Activated CD4-positive, alpha-beta T cell treated with anti-CD3 and anti-CD28 coated beads for 36 hours (primary cell): Measurements from ENCODE around the gene GNG12. TPM values are rescaled to one million over a fixed set of nuclear protein-coding genes. Genes with fewer than 3 reads are reported as not detected.

ENCODE experiments used
- ATAC-seq: fragments of 200-7000 bp; cut with Tn5 transposase; one replicate; pipeline ENCODE4 v1.10.0; 2021; ENCODE audit warnings: mild to moderate bottlenecking, moderate library complexity
- CTCF ChIA-PET: fragments of 350-600 bp; sonication (Branson Sonifier 250); formaldehyde crosslinking; loops from one replicate; lab custom pipeline; 2021; ENCODE audit warnings: antibody characterized with exemption; lab: Charles Lee
- POLR2A ChIA-PET: fragments of 350-600 bp; sonication (Branson Sonifier 250); formaldehyde crosslinking; loops from one replicate; lab custom pipeline; 2021; ENCODE audit warnings: antibody characterized with exemption, inconsistent platforms; lab: Charles Lee
- DNase-seq: peaks from one replicate; pipeline ENCODE4 v3.0.0-alpha.2; 2020
- H3K27ac Mint-ChIP-seq: one replicate; pipeline ENCODE4 v1.8.0; 2021; ENCODE audit warnings: mixed read lengths
- H3K27me3 Mint-ChIP-seq: one replicate; pipeline ENCODE4 v1.8.0; 2021; ENCODE audit warnings: mixed read lengths
- H3K36me3 Mint-ChIP-seq: one replicate; pipeline ENCODE4 v1.8.0; 2021; ENCODE audit warnings: low read depth, mixed read lengths
- H3K4me1 Mint-ChIP-seq: one replicate; pipeline ENCODE4 v1.8.0; 2021; ENCODE audit warnings: mixed read lengths
- H3K4me3 Mint-ChIP-seq: one replicate; pipeline ENCODE4 v1.8.0; 2021; ENCODE audit warnings: mild to moderate bottlenecking, moderate library complexity, mixed read lengths
- H3K9me3 Mint-ChIP-seq: one replicate; pipeline ENCODE4 v1.8.0; 2021; ENCODE audit warnings: low read depth, mixed read lengths
- intact Hi-C, 2 experiments: fragments of 100-400 bp; cut with DNase I in 1 of 2; cut with micrococcal nuclease in 1 of 2; formaldehyde crosslinking; loops; one replicate each; pipeline versions ENCODE4 v1.14.2 to v1.15.1; 2022 to 2024; cut with DNase I, micrococcal nuclease
- total RNA-seq, 2 experiments: library from RNA; stranded (reverse); gene quantifications; one replicate each; pipeline ENCODE4 v1.2.3, GENCODE V29; 2021

Gene GNG12
- total RNA-seq, 2 experiments from 2014 or later, result 0.07 to 0.11 TPM

DNA sequence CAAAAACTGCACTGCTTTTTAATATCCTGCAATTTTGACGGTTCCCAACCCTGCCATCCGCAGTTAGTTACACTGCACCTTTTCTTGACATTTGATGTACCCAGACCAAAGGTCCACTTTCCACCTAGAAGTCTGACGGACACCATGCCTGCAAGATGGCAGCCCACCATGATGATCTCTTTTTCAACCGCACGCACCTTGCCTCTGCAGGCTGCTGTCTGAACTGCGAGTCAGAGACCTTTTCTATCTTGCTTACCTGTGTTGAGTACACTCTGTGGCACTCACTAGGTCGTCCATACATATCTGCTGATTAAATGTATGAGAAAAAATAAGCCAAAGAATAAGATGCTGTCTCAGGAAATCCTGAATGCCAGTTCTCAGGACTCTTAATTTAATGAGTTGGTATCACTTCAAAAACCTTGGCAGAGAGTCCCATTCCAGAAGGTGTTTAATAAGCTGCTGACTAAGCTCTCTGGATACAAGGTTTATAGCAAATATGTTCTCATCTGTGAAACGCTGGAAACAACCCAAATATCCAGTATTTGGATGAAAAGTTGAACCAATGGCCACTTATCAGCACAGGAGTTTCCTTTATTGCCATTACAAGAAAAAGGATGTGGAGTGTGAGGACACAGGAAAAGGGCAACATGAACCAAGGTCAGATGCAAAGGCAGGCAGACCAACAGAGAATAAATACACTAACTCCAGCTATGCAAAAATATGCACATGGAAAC is 37.9 kb downstream of the GNG12 start:
- H3K27ac Mint-ChIP-seq, result no peak overlapping the region
- no peaks in the 10 kb centered on the region for H3K4me1 Mint-ChIP-seq
- intact Hi-C loops, result no loop called here
- ATAC-seq (no peak), DNase-seq (no peak)
- no peaks in the 10 kb centered on the region for H3K9me3 Mint-ChIP-seq
- H3K4me3 Mint-ChIP-seq, result no peak overlapping the region
- ChIA-PET POLR2A (no interaction called here), CTCF (no interaction called here)
- H3K36me3 Mint-ChIP-seq, result no peaks in the 10 kb centered on the region
- peaks cover 10% of the 10 kb centered on the region for H3K27me3 Mint-ChIP-seq

DNA sequence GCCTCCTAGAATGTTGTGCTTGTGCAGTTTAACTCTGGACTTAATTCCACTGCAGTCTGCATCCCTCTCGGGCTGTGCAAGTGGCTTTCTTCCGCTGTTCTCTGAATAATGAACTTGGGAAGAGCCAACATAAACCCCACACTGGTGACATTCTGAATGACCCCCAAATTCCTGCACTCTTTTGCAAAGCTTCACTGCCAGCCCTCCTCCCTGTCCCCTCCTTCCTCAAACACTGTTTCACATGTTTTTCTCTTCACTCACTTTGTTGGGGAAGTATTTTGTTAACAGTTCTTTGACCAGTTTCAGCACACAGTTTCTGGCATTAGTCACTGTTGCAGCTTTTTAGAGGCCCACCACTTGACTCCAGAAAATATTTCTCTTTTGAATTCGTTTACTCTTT is 39.7 kb downstream of the GNG12 start:
- H3K9me3 Mint-ChIP-seq, result no peaks in the 10 kb centered on the region
- intact Hi-C loops, result no loop called here
- no peaks in the 10 kb centered on the region for H3K36me3 Mint-ChIP-seq
- ChIA-PET POLR2A (no interaction called here), CTCF (interaction anchor here (0.6 to 0.9 kb wide), 5 partner anchors 26 to 477 kb away, joined by 3 to 6 read pairs (median 3); no protein-coding TSS in a partner anchor)
- no peak overlapping the region for H3K27ac Mint-ChIP-seq
- ATAC-seq, result no peak
- peaks cover 6% of the 10 kb centered on the region for H3K27me3 Mint-ChIP-seq
- no peak for DNase-seq
- H3K4me1 Mint-ChIP-seq, result no peaks in the 10 kb centered on the region
- no peak overlapping the region for H3K4me3 Mint-ChIP-seq

DNA sequence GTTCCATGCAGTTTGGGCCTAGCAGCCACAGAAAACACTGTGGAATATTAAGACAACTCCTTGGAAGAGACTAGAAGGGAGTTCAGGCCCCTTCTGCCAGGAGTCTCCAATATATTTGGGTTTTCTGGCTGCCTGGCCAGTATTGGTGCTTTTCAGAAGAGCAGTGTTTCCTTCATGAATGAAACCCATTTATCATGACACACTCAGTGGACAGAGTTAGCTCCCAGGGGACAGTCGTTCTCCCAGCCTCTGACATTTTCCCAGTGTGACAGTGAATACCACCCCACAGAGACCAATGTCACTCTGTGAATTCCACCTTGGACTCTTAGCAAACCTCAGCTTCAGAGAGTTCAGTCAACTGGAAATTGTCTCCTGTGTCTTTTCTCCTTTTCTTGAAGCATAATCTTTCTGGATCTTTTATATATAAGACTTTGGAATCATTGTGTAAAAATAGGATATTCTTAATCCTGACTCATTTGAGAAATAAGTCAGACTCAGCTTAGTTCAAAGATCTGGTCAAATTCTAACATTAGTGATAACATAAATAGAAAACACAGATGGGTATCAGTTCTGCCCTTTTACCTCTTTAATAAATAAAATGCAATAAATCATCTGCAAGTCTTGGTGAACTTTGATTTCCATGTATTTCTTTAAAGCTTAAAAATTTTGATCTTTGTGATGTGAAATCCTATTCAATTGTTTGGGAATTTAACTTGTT is 40.4 kb downstream of the GNG12 start:
- intact Hi-C loops, result no loop called here
- H3K4me3 Mint-ChIP-seq, result no peak overlapping the region
- DNase-seq (no peak), ATAC-seq (no peak)
- no peak overlapping the region for H3K27ac Mint-ChIP-seq
- no peaks in the 10 kb centered on the region for H3K9me3 Mint-ChIP-seq
- ChIA-PET CTCF (interaction anchor here (0.7 to 0.9 kb wide), 4 partner anchors 25 to 252 kb away, joined by 3 to 6 read pairs (median 4); no protein-coding TSS in a partner anchor), POLR2A (no interaction called here)
- peaks cover 6% of the 10 kb centered on the region for H3K27me3 Mint-ChIP-seq
- H3K4me1 Mint-ChIP-seq, result no peaks in the 10 kb centered on the region
- no peaks in the 10 kb centered on the region for H3K36me3 Mint-ChIP-seq

DNA sequence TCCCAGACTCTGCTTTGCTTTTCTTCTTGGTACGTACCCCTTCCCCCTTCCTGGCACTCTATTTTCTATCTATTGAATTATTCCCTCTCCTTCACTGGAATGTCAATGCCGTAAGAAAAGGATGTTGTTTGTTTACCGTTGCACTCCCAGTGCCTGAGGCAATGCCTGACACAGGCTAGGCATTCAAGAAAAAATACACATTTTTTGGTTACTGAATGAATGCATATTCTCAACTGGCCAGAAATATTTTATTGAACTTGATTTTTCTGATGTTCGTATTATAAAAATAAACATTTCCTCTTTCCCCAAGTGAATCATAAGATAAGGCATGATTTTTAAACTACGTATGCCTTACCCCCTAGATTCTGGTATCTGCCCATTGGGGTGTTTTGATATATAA is 41.2 kb downstream of the GNG12 start:
- Mint-ChIP-seq H3K27me3 (peaks cover 6% of the 10 kb centered on the region), H3K36me3 (no peaks in the 10 kb centered on the region), H3K27ac (no peak overlapping the region), H3K4me3 (no peak overlapping the region), H3K9me3 (no peaks in the 10 kb centered on the region), H3K4me1 (no peaks in the 10 kb centered on the region)
- intact Hi-C loops, result no loop called here
- no peak for ATAC-seq
- DNase-seq, result no peak
- CTCF ChIA-PET, result no interaction called here
- POLR2A ChIA-PET, result no interaction called here

DNA sequence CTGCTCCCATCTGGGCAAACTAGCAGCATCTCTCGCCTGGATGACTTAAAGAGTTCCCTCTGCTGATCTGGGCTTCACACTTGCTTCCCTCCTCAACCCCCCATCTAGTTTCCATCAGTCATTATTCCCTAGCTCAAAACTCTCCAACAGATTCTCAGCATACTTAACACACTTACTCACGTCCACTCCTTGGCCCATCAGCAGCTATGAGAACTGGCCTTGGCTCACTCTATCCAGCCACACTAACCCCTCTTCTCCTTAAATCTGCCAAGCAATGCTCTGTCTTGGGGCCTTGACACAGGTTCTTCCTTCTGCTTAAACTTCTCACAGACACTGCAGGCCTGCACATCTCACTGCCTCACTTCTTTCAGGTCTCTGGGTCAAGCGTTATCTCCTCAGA is 41.6 kb downstream of the GNG12 start:
- DNase-seq (no peak), ATAC-seq (no peak)
- intact Hi-C loops, result no loop called here
- CTCF ChIA-PET, result interaction anchor here (0.6 kb wide), 2 partner anchors 32 to 198 kb away, joined by 3 read pairs; no protein-coding TSS in a partner anchor
- no peaks in the 10 kb centered on the region for H3K36me3 Mint-ChIP-seq
- no peak overlapping the region for H3K4me3 Mint-ChIP-seq
- POLR2A ChIA-PET, result no interaction called here
- H3K27ac Mint-ChIP-seq, result no peak overlapping the region
- H3K27me3 Mint-ChIP-seq, result peaks cover 6% of the 10 kb centered on the region
- H3K4me1 Mint-ChIP-seq, result no peaks in the 10 kb centered on the region
- H3K9me3 Mint-ChIP-seq, result no peaks in the 10 kb centered on the region

DNA sequence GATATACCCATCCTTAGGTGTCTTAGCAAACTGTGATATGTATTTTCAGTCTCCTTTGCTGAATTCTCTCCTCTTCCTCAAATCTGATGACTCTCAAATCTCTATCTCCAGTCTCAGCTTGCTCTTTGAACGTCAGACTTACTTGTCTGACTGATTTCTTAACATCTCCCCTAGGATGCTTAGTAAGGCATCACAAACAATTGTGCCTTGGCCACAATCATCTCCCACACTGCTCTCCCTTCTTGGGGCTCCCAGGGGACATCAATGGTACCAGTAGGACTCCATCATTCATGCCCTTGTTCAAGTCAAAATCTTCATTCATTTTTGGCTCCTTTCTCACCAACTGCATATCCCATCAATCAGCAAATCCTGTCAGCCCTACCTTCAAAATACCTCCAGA is 42.0 kb downstream of the GNG12 start:
- no peaks in the 10 kb centered on the region for H3K4me1 Mint-ChIP-seq
- no peak for ATAC-seq
- H3K4me3 Mint-ChIP-seq, result no peak overlapping the region
- POLR2A ChIA-PET, result no interaction called here
- intact Hi-C loops, result no loop called here
- no peaks in the 10 kb centered on the region for H3K9me3 Mint-ChIP-seq
- no peak for DNase-seq
- no peaks in the 10 kb centered on the region for H3K36me3 Mint-ChIP-seq
- CTCF ChIA-PET, result interaction anchor here (0.6 kb wide), 2 partner anchors 32 to 198 kb away, joined by 3 read pairs; no protein-coding TSS in a partner anchor
- no peak overlapping the region for H3K27ac Mint-ChIP-seq
- H3K27me3 Mint-ChIP-seq, result peaks cover 6% of the 10 kb centered on the region

DNA sequence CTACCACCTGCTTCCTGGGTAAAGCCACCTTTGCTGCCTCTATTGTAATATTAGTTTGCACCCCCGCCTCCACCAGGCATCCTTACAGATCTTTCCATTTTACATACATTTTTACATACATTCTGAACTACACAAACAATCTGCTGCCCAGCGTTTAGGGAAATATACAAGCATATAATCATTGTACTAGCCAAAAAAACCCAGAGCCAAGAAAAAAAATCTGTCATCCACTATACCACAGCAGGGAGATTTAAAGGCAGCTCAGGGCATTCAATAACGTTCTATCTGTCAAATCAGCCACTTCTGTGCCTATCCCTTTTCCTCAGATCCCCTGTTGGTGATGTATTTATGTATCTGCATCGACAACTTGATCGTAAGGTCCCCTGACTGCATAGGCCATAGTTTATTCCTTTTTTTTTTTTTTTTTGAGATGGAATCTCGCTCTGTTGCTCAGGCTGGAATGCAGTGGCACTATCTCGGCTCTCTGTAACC is 43.0 kb downstream of the GNG12 start:
- H3K9me3 Mint-ChIP-seq, result no peaks in the 10 kb centered on the region
- ATAC-seq (no peak), DNase-seq (no peak)
- intact Hi-C loops, result no loop called here
- H3K4me1 Mint-ChIP-seq, result no peaks in the 10 kb centered on the region
- ChIA-PET POLR2A (no interaction called here), CTCF (interaction anchor here (0.7 to 1.2 kb wide), 3 partner anchors 12 to 201 kb away, joined by 3 read pairs; no protein-coding TSS in a partner anchor)
- H3K36me3 Mint-ChIP-seq, result no peaks in the 10 kb centered on the region
- H3K4me3 Mint-ChIP-seq, result no peak overlapping the region
- no peak overlapping the region for H3K27ac Mint-ChIP-seq
- peaks cover 6% of the 10 kb centered on the region for H3K27me3 Mint-ChIP-seq

DNA sequence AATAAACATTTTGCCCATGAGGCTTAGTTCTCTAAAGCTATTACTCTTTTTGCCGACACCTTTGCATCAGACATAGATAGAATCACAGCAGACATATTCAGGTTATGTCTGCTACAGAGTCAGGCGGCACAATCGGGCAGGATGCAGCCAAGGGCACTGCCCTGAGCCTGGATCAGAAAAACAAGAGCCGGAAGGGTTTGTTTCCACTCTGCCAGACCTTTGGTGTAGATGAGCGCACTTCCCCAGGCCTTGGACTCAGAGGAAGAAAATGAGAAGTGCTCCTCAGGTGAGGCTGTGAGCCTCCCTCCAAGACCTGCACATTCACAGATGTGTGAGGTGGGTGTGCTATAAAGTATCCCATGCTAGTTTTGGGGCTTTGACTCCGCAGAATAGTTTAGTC is 43.7 kb downstream of the GNG12 start:
- Mint-ChIP-seq H3K4me1 (no peaks in the 10 kb centered on the region), H3K9me3 (no peaks in the 10 kb centered on the region), H3K27me3 (peaks cover 6% of the 10 kb centered on the region), H3K4me3 (no peak overlapping the region), H3K36me3 (no peaks in the 10 kb centered on the region), H3K27ac (no peak overlapping the region)
- DNase-seq (no peak), ATAC-seq (no peak)
- intact Hi-C loops, result no loop called here
- ChIA-PET CTCF (interaction anchor here (0.7 to 1.2 kb wide), 3 partner anchors 13 to 200 kb away, joined by 3 read pairs; no protein-coding TSS in a partner anchor), POLR2A (no interaction called here)

DNA sequence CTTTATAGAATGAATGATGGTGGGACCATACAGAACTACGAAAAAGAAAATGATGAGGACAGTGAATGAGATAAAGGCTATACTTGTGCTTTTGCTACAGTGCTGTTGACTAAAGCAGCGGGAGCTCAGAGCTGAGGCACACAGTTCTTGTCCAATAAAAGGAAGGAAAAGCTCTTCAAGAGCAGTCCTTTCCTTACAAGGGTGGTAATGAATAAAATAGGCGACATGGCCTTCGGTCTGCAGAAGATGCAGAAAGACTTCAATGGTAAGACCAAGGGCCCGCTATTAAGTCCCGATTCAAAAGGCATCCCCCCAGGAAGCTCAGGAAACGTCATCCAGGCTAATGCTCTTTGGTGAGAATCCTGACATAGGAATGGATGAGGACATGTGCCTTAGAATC is 44.4 kb downstream of the GNG12 start:
- H3K4me1 Mint-ChIP-seq, result no peaks in the 10 kb centered on the region
- H3K27ac Mint-ChIP-seq, result no peak overlapping the region
- peaks cover 6% of the 10 kb centered on the region for H3K27me3 Mint-ChIP-seq
- H3K9me3 Mint-ChIP-seq, result no peaks in the 10 kb centered on the region
- DNase-seq (no peak), ATAC-seq (no peak)
- ChIA-PET CTCF (interaction anchor here (1.2 kb wide), 1 partner anchor 16 kb away, joined by 3 read pairs; no protein-coding TSS in a partner anchor), POLR2A (no interaction called here)
- intact Hi-C loops, result no loop called here
- H3K36me3 Mint-ChIP-seq, result no peaks in the 10 kb centered on the region
- no peak overlapping the region for H3K4me3 Mint-ChIP-seq

DNA sequence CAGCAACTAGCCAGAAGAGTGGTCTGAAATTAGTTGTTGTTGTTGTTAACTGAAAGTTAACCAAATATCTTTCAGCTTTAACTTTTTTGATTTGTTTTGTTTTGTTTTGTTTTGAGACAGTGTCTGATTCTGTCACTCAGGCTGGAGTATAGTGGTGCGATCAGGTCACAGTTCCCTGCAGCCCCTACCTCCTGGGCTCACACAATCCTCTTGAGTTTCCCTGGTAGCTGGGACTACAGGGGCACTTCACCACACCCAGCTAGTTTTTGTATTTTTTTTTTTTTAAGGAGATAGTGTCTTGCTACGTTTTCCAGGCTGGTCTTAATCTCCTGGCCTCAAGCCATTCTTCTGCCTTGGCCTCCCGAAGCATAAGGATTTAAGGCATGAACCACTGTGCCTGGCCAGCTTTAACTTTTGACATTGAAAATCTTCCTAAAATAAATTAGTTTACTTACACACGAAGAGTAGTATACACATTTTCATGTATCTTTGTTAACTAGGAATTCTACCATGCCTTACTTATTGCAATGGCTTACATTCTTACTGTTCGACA is 45.0 kb downstream of the GNG12 start:
- POLR2A ChIA-PET, result interaction anchor here (0.7 kb wide), 1 partner anchor 266 kb away, joined by 4 read pairs; no protein-coding TSS in a partner anchor
- no peaks in the 10 kb centered on the region for H3K36me3 Mint-ChIP-seq
- peaks cover 6% of the 10 kb centered on the region for H3K27me3 Mint-ChIP-seq
- intact Hi-C loops, result no loop called here
- no peaks in the 10 kb centered on the region for H3K4me1 Mint-ChIP-seq
- CTCF ChIA-PET, result interaction anchor here (2.4 kb wide), 1 partner anchor 28 kb away, joined by 9 read pairs; no protein-coding TSS in a partner anchor
- H3K27ac Mint-ChIP-seq, result no peak overlapping the region
- DNase-seq, result no peak
- H3K4me3 Mint-ChIP-seq, result no peak overlapping the region
- H3K9me3 Mint-ChIP-seq, result no peaks in the 10 kb centered on the region
- no peak for ATAC-seq

DNA sequence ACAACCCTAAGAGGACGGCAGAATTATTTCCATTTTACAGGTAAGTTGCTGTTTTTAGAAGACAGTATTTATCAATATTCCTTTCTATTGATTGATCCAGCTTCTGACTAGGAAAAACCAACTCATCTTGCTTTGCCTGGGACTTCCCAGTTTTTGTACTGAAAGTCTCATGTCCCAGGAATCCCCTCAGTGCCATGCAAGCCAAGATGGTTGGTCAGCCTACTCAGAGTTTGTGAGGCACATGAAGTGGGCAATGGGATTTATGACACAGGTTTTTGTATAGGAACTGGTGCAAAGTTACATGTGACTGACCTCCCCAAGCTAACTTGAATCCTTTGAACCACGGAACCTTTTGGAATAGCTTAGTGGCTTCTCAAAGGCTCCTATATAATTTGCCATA is 45.5 kb downstream of the GNG12 start:
- ChIA-PET POLR2A (interaction anchor here (0.6 kb wide), 1 partner anchor 682 kb away, joined by 3 read pairs; no protein-coding TSS in a partner anchor), CTCF (interaction anchor here (0.7 to 2.4 kb wide), 4 partner anchors 21 to 1469 kb away, joined by 3 to 9 read pairs (median 4); no protein-coding TSS in a partner anchor)
- DNase-seq (no peak), ATAC-seq (no peak)
- Mint-ChIP-seq H3K9me3 (no peaks in the 10 kb centered on the region), H3K4me3 (no peak overlapping the region), H3K4me1 (no peaks in the 10 kb centered on the region), H3K36me3 (no peaks in the 10 kb centered on the region), H3K27ac (no peak overlapping the region), H3K27me3 (peaks cover 6% of the 10 kb centered on the region)
- intact Hi-C loops, result no loop called here
